ENCODE measurements around the gene MRPL22. TPM values are rescaled to one million over a fixed set of nuclear protein-coding genes. Genes with fewer than 3 reads are reported as not detected.

The MRPL22 gene
- total and polyA plus RNA-seq, 2 of the 13 experiments (the other 11 are each of a cell fraction or from before 2014, with no cell fraction given): 66.8 to 84.8 TPM

DNA sequence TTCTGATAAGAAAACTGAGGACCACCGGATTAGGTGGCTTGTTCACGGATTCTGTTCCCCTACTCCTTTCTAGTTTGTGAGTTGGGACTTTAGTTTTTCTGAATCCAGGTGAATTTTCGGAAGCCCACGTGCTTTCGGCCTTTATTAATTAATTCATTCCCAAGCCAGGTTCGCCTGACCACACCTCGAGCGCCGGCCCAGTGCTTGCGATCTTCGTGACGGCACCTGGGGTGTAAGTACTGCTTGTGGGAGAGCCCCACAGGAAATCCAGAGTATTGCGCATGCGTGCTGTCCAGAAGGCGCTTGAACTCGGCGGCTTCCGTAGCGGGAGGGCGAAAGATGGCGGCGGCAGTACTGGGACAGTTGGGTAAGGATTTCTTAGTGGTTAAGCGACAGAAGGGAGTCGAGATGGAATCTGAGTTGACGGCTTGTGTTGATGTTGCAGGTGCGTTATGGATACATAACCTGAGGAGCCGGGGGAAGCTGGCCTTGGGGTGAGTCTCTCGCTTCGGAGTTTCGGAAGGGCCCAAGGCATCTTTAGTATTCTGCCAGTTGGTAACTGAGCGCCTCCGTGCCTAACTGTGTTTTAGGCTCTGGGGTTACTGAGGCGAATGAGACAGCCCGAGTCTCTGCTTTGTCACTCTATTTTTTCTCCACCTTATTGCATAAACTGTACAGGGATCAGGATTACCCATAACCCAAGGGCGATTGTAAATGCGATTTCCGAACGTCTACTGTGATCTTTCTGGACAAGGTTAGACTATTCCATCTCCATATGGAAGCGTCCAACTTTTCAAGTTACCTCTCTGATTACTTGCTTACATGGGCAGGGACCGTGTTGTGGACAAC, at the start of gene MRPL22 (continued):
- TF ChIP-seq MEIS1 (CRISPR knock-in tag; IDR thresholded peaks at IDR 0.05; ENCODE audit: borderline replicate concordance): no peak
- TF ChIP-seq, protein P1, sequence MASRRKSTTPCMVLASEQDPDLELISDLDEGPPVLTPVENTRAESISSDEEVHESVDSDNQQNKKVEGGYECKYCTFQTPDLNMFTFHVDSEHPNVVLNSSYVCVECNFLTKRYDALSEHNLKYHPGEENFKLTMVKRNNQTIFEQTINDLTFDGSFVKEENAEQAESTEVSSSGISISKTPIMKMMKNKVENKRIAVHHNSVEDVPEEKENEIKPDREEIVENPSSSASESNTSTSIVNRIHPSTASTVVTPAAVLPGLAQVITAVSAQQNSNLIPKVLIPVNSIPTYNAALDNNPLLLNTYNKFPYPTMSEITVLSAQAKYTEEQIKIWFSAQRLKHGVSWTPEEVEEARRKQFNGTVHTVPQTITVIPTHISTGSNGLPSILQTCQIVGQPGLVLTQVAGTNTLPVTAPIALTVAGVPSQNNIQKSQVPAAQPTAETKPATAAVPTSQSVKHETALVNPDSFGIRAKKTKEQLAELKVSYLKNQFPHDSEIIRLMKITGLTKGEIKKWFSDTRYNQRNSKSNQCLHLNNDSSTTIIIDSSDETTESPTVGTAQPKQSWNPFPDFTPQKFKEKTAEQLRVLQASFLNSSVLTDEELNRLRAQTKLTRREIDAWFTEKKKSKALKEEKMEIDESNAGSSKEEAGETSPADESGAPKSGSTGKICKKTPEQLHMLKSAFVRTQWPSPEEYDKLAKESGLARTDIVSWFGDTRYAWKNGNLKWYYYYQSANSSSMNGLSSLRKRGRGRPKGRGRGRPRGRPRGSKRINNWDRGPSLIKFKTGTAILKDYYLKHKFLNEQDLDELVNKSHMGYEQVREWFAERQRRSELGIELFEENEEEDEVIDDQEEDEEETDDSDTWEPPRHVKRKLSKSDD (CRISPR knock-in tag; IDR thresholded peaks at IDR 0.05; ENCODE audit: low read depth): no peak
- no peak for TF ChIP-seq ZNF883 (CRISPR knock-in tag; IDR thresholded peaks at IDR 0.05; ENCODE audit: not compliant biosample characterization)
- no peak for TF ChIP-seq SKI (IDR thresholded peaks at IDR 0.05; ENCODE audit: partially characterized antibody)
- TF ChIP-seq, protein P2, sequence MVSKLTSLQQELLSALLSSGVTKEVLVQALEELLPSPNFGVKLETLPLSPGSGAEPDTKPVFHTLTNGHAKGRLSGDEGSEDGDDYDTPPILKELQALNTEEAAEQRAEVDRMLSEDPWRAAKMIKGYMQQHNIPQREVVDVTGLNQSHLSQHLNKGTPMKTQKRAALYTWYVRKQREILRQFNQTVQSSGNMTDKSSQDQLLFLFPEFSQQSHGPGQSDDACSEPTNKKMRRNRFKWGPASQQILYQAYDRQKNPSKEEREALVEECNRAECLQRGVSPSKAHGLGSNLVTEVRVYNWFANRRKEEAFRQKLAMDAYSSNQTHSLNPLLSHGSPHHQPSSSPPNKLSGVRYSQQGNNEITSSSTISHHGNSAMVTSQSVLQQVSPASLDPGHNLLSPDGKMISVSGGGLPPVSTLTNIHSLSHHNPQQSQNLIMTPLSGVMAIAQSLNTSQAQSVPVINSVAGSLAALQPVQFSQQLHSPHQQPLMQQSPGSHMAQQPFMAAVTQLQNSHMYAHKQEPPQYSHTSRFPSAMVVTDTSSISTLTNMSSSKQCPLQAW (CRISPR knock-in tag; IDR thresholded peaks at IDR 0.05): peak; percentile 81; the same call in 1 of the 2 replicates
- 0 out of 2 replicates have a peak, but pooled peaks have one; percentile 41 for TF ChIP-seq HOXA5 (CRISPR knock-in tag; IDR thresholded peaks at IDR 0.05)
- TF ChIP-seq ZFY (CRISPR knock-in tag; IDR thresholded peaks at IDR 0.05): peak; percentile 77
- TF ChIP-seq HCFC1 (IDR thresholded peaks at IDR 0.05; ENCODE audit: low read depth, low read length): peak; percentile 38; the same call in 1 of the 2 replicates
- TF ChIP-seq SRSF4 (IDR thresholded peaks at IDR 0.05; ENCODE audit: low read depth, low read length, poor library complexity, severe bottlenecking): no peak
- no peak for TF ChIP-seq IRX3 (CRISPR knock-in tag; IDR thresholded peaks at IDR 0.05; ENCODE audit: borderline replicate concordance, low read depth)
- TF ChIP-seq ZNF749 (CRISPR knock-in tag; IDR thresholded peaks at IDR 0.05; ENCODE audit: borderline replicate concordance): no peak
- TF ChIP-seq MIER2 (CRISPR knock-in tag; IDR thresholded peaks at IDR 0.05): no peak
- no peak for TF ChIP-seq KLF6 (CRISPR knock-in tag; IDR thresholded peaks at IDR 0.05)
- no peak for TF ChIP-seq ZNF569 (CRISPR knock-in tag; IDR thresholded peaks at IDR 0.05; ENCODE audit: borderline replicate concordance)
- TF ChIP-seq ELF1 (CRISPR knock-in tag; IDR thresholded peaks at IDR 0.05): peak; percentile 60
- TF ChIP-seq ZNF605 (CRISPR knock-in tag; IDR thresholded peaks at IDR 0.05): peak; percentile 79; the same call in 1 of the 2 replicates
- 0 out of 2 replicates have a peak, but pooled peaks have one; percentile 44 for TF ChIP-seq ZNF772 (CRISPR knock-in tag; IDR thresholded peaks at IDR 0.05)
- TF ChIP-seq ZNF556 (CRISPR knock-in tag; IDR thresholded peaks at IDR 0.05; ENCODE audit: borderline replicate concordance): no peak
- TF ChIP-seq, protein P3, sequence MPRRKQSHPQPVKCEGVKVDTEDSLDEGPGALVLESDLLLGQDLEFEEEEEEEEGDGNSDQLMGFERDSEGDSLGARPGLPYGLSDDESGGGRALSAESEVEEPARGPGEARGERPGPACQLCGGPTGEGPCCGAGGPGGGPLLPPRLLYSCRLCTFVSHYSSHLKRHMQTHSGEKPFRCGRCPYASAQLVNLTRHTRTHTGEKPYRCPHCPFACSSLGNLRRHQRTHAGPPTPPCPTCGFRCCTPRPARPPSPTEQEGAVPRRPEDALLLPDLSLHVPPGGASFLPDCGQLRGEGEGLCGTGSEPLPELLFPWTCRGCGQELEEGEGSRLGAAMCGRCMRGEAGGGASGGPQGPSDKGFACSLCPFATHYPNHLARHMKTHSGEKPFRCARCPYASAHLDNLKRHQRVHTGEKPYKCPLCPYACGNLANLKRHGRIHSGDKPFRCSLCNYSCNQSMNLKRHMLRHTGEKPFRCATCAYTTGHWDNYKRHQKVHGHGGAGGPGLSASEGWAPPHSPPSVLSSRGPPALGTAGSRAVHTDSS (CRISPR knock-in tag; conservative IDR thresholded peaks at IDR 0.05): no peak
- TF ChIP-seq, protein P4, sequence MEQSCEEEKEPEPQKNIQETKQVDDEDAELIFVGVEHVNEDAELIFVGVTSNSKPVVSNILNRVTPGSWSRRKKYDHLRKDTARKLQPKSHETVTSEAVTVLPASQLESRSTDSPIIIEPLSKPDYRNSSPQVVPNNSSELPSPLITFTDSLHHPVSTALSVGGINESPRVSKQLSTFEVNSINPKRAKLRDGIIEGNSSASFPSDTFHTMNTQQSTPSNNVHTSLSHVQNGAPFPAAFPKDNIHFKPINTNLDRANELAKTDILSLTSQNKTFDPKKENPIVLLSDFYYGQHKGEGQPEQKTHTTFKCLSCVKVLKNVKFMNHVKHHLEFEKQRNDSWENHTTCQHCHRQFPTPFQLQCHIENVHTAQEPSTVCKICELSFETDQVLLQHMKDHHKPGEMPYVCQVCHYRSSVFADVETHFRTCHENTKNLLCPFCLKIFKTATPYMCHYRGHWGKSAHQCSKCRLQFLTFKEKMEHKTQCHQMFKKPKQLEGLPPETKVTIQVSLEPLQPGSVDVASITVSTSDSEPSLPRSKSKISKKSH (CRISPR knock-in tag; IDR thresholded peaks at IDR 0.05; ENCODE audit: borderline replicate concordance): peak; percentile 68; the same call in 1 of the 2 replicates
- no peak for TF ChIP-seq ZNF616 (CRISPR knock-in tag; IDR thresholded peaks at IDR 0.05; ENCODE audit: low read depth)
